H1 (cell line): ENCODE measurements around the gene LRRK1. TPM values are rescaled to one million over a fixed set of nuclear protein-coding genes. Genes with fewer than 3 reads are reported as not detected.

Experiments used
- GTF2F1 ChIP-seq: IDR thresholded peaks from 2 replicates; pipeline ENCODE4 v1.6.1; 2012; ENCODE audit warnings: low read depth, low read length, improper control_type of control experiment, borderline replicate concordance
- RAD21 ChIP-seq, 2 experiments: IDR thresholded peaks in 1 of 2; conservative IDR thresholded peaks in 1 of 2; 2 replicates each; pipeline ENCODE4 v1.6.1; 2011; ENCODE audit warnings: low read depth in 2 of 2, low read length in 2 of 2, improper control_type of control experiment in 1 of 2, inconsistent platforms in 1 of 2, mild to moderate bottlenecking in 1 of 2, moderate library complexity in 1 of 2
- polyA plus RNA-seq, 7 experiments: library from polyadenylated mRNA; depleted of rRNA in 3 of 7; stranded (reverse) in 5 of 7; unstranded in 2 of 7; fragments of >200 nt in 5 of 7; fragments of 200-250 nt in 2 of 7; gene quantifications; 1 replicate in 5 of 7; 2 replicates in 1 of 7; 4 replicates in 1 of 7; pipeline versions ENCODE4 v1.2.1 to v1.2.3, GENCODE V29; 2011 to 2013; ENCODE audit warnings: missing spikeins in 2 of 7, mixed read lengths in 2 of 7
- total RNA-seq: library from RNA; stranded (reverse); fragmentation: NEBNext Ultra II Directional; extraction: Animal tissue kit (Norgen Biotek cat#: 25700); gene quantifications from 2 replicates; pipeline ENCODE4 v1.2.1, GENCODE V29; 2021

LRRK1 gene
- total and polyA plus RNA-seq, 2 of the 8 experiments (the other 6 are each of a cell fraction or from before 2014, with no cell fraction given) = 1.2 to 3.6 TPM

DNA sequence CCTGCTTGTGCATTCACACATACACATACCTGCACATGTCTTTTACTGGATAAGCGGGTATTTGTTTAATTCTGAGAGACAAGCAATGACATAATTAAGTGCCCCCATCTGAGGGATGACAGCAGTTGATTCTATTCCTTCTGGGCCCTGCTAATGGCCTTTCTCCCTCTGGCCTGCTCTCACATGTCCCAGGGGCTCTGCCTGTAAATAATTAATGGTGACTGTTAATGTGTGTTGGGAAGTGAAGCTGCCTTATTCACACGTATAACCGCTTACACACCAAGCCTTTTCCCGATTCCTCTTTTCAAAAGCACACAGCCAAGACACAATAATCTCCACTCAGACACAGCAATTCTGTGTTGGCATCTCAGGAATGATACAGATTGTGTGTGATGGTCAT, 47.8 kb downstream of the LRRK1 start (continued):
- TF ChIP-seq RAD21 (IDR thresholded peaks at IDR 0.05 in 1 of 2, conservative IDR thresholded peaks at IDR 0.05 in 1 of 2; ENCODE audit: low read depth in 2 of 2, low read length in 2 of 2) = no peak
- no peak for TF ChIP-seq GTF2F1
